Measurements from ENCODE around the gene GALNT2.

The GALNT2 gene

GRCh38 chr1:230144758-230145504, 77.9 kb downstream of the GALNT2 start:
- no peak overlapping the region for H3K4me3 ChIP-seq (ENCODE audit: low read depth, low read length)
- TF ChIP-seq CTCF (IDR thresholded peaks at IDR 0.05; ENCODE audit: low read depth, low read length, missing control alignments) = no peak
- no peak for DNase-seq (ENCODE audit: low read depth)

GRCh38 chr1:230145505-230145899, 78.5 kb downstream of the GALNT2 start:
- TF ChIP-seq CTCF (IDR thresholded peaks at IDR 0.05; ENCODE audit: low read depth, low read length, missing control alignments) = no peak
- H3K4me3 ChIP-seq (ENCODE audit: low read depth, low read length) = no peak overlapping the region
- in situ Hi-C loops (cut with HindIII; ENCODE audit: low sequenced_read_pairs) = no loop called here
- DNase-seq (ENCODE audit: low read depth) = no peak

More at GRCh38 chr1:230144758-230145504, 77.9 kb downstream of the GALNT2 start:
- in situ Hi-C loops (cut with HindIII; ENCODE audit: low sequenced_read_pairs) = no loop called here

GRCh38 chr1:230145953-230146476, 79.0 kb downstream of the GALNT2 start:
- H3K4me3 ChIP-seq (ENCODE audit: low read depth, low read length) = no peak overlapping the region
- no peak for TF ChIP-seq CTCF (IDR thresholded peaks at IDR 0.05; ENCODE audit: low read depth, low read length, missing control alignments)
- no peak for DNase-seq (ENCODE audit: low read depth)
- in situ Hi-C loops (cut with HindIII; ENCODE audit: low sequenced_read_pairs) = no loop called here

- no peak for TF ChIP-seq CTCF (IDR thresholded peaks at IDR 0.05; ENCODE audit: low read depth, low read length, missing control alignments)
- DNase-seq (ENCODE audit: low read depth) = no peak
- no peak overlapping the region for H3K4me3 ChIP-seq (ENCODE audit: low read depth, low read length)
- in situ Hi-C loops (cut with HindIII; ENCODE audit: low sequenced_read_pairs) = no loop called here
These were observed 79.7 kb downstream of the GALNT2 start for GRCh38 chr1:230146709-230147108.

GRCh38 chr1:230147253-230148125, 80.5 kb downstream of the GALNT2 start:
- in situ Hi-C loops (cut with HindIII; ENCODE audit: low sequenced_read_pairs) = no loop called here
- TF ChIP-seq CTCF (IDR thresholded peaks at IDR 0.05; ENCODE audit: low read depth, low read length, missing control alignments) = no peak
- DNase-seq (ENCODE audit: low read depth) = no peak
- no peak overlapping the region for H3K4me3 ChIP-seq (ENCODE audit: low read depth, low read length)

- in situ Hi-C loops (cut with HindIII; ENCODE audit: low sequenced_read_pairs) = no loop called here
- no peak overlapping the region for H3K4me3 ChIP-seq (ENCODE audit: low read depth, low read length)
- DNase-seq (ENCODE audit: low read depth) = no peak
- no peak for TF ChIP-seq CTCF (IDR thresholded peaks at IDR 0.05; ENCODE audit: low read depth, low read length, missing control alignments)
These were observed 81.2 kb downstream of the GALNT2 start for GRCh38 chr1:230148126-230148652.
